ENCODE results near the gene FBP2.

FBP2 gene

GRCh38 chr9:94528886-94529285, 64.7 kb downstream of the FBP2 start:
- H3K9me3 Mint-ChIP-seq: no peaks in the 10 kb centered on the region
- H3K27ac Mint-ChIP-seq: no peak overlapping the region
- no peaks in the 10 kb centered on the region for H3K36me3 Mint-ChIP-seq (ENCODE audit: low read depth)
- H3K27me3 Mint-ChIP-seq (ENCODE audit: low read depth): peaks cover 11% of the 10 kb centered on the region
- H3K4me3 Mint-ChIP-seq: no peak overlapping the region
- no peak for DNase-seq (ENCODE audit: low spot score)
- no peaks in the 10 kb centered on the region for H3K4me1 Mint-ChIP-seq (ENCODE audit: low read depth)

GRCh38 chr9:94526951-94527350, 66.7 kb downstream of the FBP2 start:
- Mint-ChIP-seq H3K9me3 (no peaks in the 10 kb centered on the region), H3K4me3 (no peak overlapping the region), H3K27ac (no peak overlapping the region), H3K36me3 (ENCODE audit: low read depth) (no peaks in the 10 kb centered on the region), H3K4me1 (ENCODE audit: low read depth) (no peaks in the 10 kb centered on the region), H3K27me3 (ENCODE audit: low read depth) (peaks cover 10% of the 10 kb centered on the region)
- no peak for DNase-seq (ENCODE audit: low spot score)

- no peak overlapping the region for H3K4me3 Mint-ChIP-seq
- no peak for DNase-seq (ENCODE audit: low spot score)
- no peaks in the 10 kb centered on the region for H3K4me1 Mint-ChIP-seq (ENCODE audit: low read depth)
- H3K27ac Mint-ChIP-seq: no peak overlapping the region
- no peaks in the 10 kb centered on the region for H3K36me3 Mint-ChIP-seq (ENCODE audit: low read depth)
- H3K27me3 Mint-ChIP-seq (ENCODE audit: low read depth): peaks cover 7% of the 10 kb centered on the region
- no peaks in the 10 kb centered on the region for H3K9me3 Mint-ChIP-seq
Measured at GRCh38 chr9:94526271-94526670, 67.4 kb downstream of the FBP2 start.

GRCh38 chr9:94525396-94526035, 68.1 kb downstream of the FBP2 start:
- no peak overlapping the region for H3K27ac Mint-ChIP-seq
- peaks cover 7% of the 10 kb centered on the region for H3K27me3 Mint-ChIP-seq (ENCODE audit: low read depth)

GRCh38 chr9:94517254-94517653, 76.4 kb downstream of the FBP2 start:
- Mint-ChIP-seq H3K4me1 (ENCODE audit: low read depth) (no peaks in the 10 kb centered on the region), H3K27ac (no peak overlapping the region), H3K9me3 (no peaks in the 10 kb centered on the region), H3K36me3 (ENCODE audit: low read depth) (no peaks in the 10 kb centered on the region), H3K4me3 (no peak overlapping the region), H3K27me3 (ENCODE audit: low read depth) (peaks cover 15% of the 10 kb centered on the region)
- DNase-seq (ENCODE audit: low spot score): no peak

More at GRCh38 chr9:94525396-94526035, 68.1 kb downstream of the FBP2 start:
- no peaks in the 10 kb centered on the region for H3K4me1 Mint-ChIP-seq (ENCODE audit: low read depth)
- H3K9me3 Mint-ChIP-seq: no peaks in the 10 kb centered on the region
- no peaks in the 10 kb centered on the region for H3K36me3 Mint-ChIP-seq (ENCODE audit: low read depth)
- H3K4me3 Mint-ChIP-seq: no peak overlapping the region
- no peak for DNase-seq (ENCODE audit: low spot score)

- Mint-ChIP-seq H3K4me1 (ENCODE audit: low read depth) (no peaks in the 10 kb centered on the region), H3K27ac (no peak overlapping the region), H3K4me3 (no peak overlapping the region), H3K36me3 (ENCODE audit: low read depth) (no peaks in the 10 kb centered on the region), H3K9me3 (no peaks in the 10 kb centered on the region), H3K27me3 (ENCODE audit: low read depth) (peaks cover 24% of the 10 kb centered on the region)
- no peak for DNase-seq (ENCODE audit: low spot score)
Measured at GRCh38 chr9:94514722-94515121, 78.9 kb downstream of the FBP2 start.

GRCh38 chr9:94511955-94512265, 81.7 kb downstream of the FBP2 start:
- H3K4me1 Mint-ChIP-seq (ENCODE audit: low read depth): no peaks in the 10 kb centered on the region
- H3K9me3 Mint-ChIP-seq: no peaks in the 10 kb centered on the region
- H3K27ac Mint-ChIP-seq: no peak overlapping the region
- no peak overlapping the region for H3K4me3 Mint-ChIP-seq
- peaks cover 21% of the 10 kb centered on the region for H3K27me3 Mint-ChIP-seq (ENCODE audit: low read depth)
- no peak for DNase-seq (ENCODE audit: low spot score)
- no peaks in the 10 kb centered on the region for H3K36me3 Mint-ChIP-seq (ENCODE audit: low read depth)

- H3K4me1 Mint-ChIP-seq (ENCODE audit: low read depth): no peaks in the 10 kb centered on the region
- peaks cover 21% of the 10 kb centered on the region for H3K27me3 Mint-ChIP-seq (ENCODE audit: low read depth)
- no peaks in the 10 kb centered on the region for H3K9me3 Mint-ChIP-seq
- no peak overlapping the region for H3K4me3 Mint-ChIP-seq
- DNase-seq (ENCODE audit: low spot score): no peak
- no peak overlapping the region for H3K27ac Mint-ChIP-seq
- H3K36me3 Mint-ChIP-seq (ENCODE audit: low read depth): no peaks in the 10 kb centered on the region
Measured at GRCh38 chr9:94511134-94511954, 82.3 kb downstream of the FBP2 start.

All from T-helper 2 cell treated with Interferon-gamma antibody and Interleukin-4, amounts not matched to agents 5 μg/mL and 100 μg/mL, for 36 hours (primary cell).